GM23338 (cell line): ENCODE measurements around the gene NTN1. TPM values are rescaled to one million over a fixed set of nuclear protein-coding genes. Genes with fewer than 3 reads are reported as not detected.
A peak's percentile ranks its signal among the peaks of the same experiment; 100 is the strongest.

Experiments used
- ATAC-seq: fragments of 200-7000 bp; cut with Tn5 transposase; 3 replicates; pipeline ENCODE4 v1.9.1; 2020
- DNase-seq: peaks from one replicate; pipeline ENCODE4 v3.0.0-alpha.2; 2015; ENCODE audit warnings: low spot score
- H2AFZ ChIP-seq: fragments of 200-600 bp; sonication (generic); 2 replicates; pipeline ENCODE4 v1.8.0; 2016; ENCODE audit warnings: antibody characterized with exemption, mild to moderate bottlenecking, moderate library complexity
- H3F3A ChIP-seq: fragments of 200-600 bp; sonication (generic); replicated peaks from 2 replicates; pipeline ENCODE4 v1.8.0; 2017; ENCODE audit warnings: antibody characterized with exemption, mixed run types, low read depth
- H3K27ac ChIP-seq: fragments of 200-600 bp; sonication (generic); 2 replicates; pipeline ENCODE4 v1.6.1; 2016; ENCODE audit warnings: low read depth
- H3K27me3 ChIP-seq: fragments of 200-600 bp; sonication (generic); 2 replicates; pipeline ENCODE4 v1.8.0; 2016; ENCODE audit warnings: mild to moderate bottlenecking, mixed run types, moderate library complexity; ENCODE audit not compliant: insufficient read depth
- H3K36me3 ChIP-seq: fragments of 200-600 bp; sonication (generic); 2 replicates; pipeline ENCODE4 v1.8.0; 2016; ENCODE audit warnings: mild to moderate bottlenecking; ENCODE audit not compliant: insufficient read depth
- H3K4me1 ChIP-seq: fragments of 200-600 bp; sonication (generic); 2 replicates; pipeline ENCODE4 v1.8.0; 2016; ENCODE audit warnings: mild to moderate bottlenecking, moderate library complexity; ENCODE audit not compliant: insufficient read depth
- H3K4me2 ChIP-seq: fragments of 200-600 bp; sonication (generic); 2 replicates; pipeline ENCODE4 v1.7.1; 2017; ENCODE audit warnings: mixed run types
- H3K4me3 ChIP-seq: fragments of 200-600 bp; sonication (generic); 2 replicates; pipeline ENCODE4 v1.6.1; 2016; ENCODE audit warnings: mixed run types
- H3K79me2 ChIP-seq: fragments of 200-600 bp; sonication (generic); replicated peaks from 2 replicates; pipeline ENCODE4 v1.8.0; 2017; ENCODE audit warnings: mild to moderate bottlenecking; ENCODE audit not compliant: insufficient read depth
- H3K9me2 ChIP-seq: fragments of 200-600 bp; sonication (generic); 2 replicates; pipeline ENCODE4 v1.8.0; 2017; ENCODE audit not compliant: insufficient read depth
- H4K20me1 ChIP-seq: fragments of 200-600 bp; sonication (generic); replicated peaks from 2 replicates; pipeline ENCODE4 v1.8.0; 2017; ENCODE audit warnings: mild to moderate bottlenecking; ENCODE audit not compliant: insufficient read depth
- H3K27ac Mint-ChIP-seq: 2 replicates; pipeline ENCODE4 v1.8.0; 2020; ENCODE audit warnings: inconsistent platforms, mild to moderate bottlenecking, moderate library complexity, mixed read lengths
- H3K27me3 Mint-ChIP-seq: 3 replicates; pipeline ENCODE4 v1.8.0; 2022; ENCODE audit warnings: low read depth, mild to moderate bottlenecking, moderate library complexity, mixed read lengths, inconsistent platforms; ENCODE audit not compliant: insufficient read depth, poor library complexity
- H3K36me3 Mint-ChIP-seq: 3 replicates; pipeline ENCODE4 v1.8.0; 2021; ENCODE audit warnings: low read depth, mild to moderate bottlenecking, inconsistent platforms, moderate library complexity, mixed read lengths
- H3K4me1 Mint-ChIP-seq: 3 replicates; pipeline ENCODE4 v1.8.0; 2020; ENCODE audit warnings: mild to moderate bottlenecking, inconsistent platforms, mixed read lengths
- H3K4me3 Mint-ChIP-seq: 3 replicates; pipeline ENCODE4 v1.8.0; 2021; ENCODE audit warnings: moderate library complexity, mild to moderate bottlenecking, inconsistent platforms, mixed read lengths
- H3K9me3 Mint-ChIP-seq: 3 replicates; pipeline ENCODE4 v1.8.0; 2020; ENCODE audit warnings: moderate library complexity, mild to moderate bottlenecking, inconsistent platforms, mixed read lengths
- EZH2phosphoT487 ChIP-seq: fragments of 200-600 bp; sonication (generic); IDR thresholded peaks from one replicate; pipeline ENCODE4 v1.8.1; 2018; ENCODE audit warnings: antibody characterized with exemption; ENCODE audit not compliant: unreplicated experiment
- JUNB ChIP-seq: IDR thresholded peaks from one replicate; pipeline ENCODE4 v1.6.1; 2016; ENCODE audit warnings: antibody characterized with exemption; ENCODE audit not compliant: unreplicated experiment
- NANOG ChIP-seq: IDR thresholded peaks from 2 replicates; pipeline ENCODE4 v1.6.1; 2016; ENCODE audit warnings: antibody characterized with exemption, borderline replicate concordance
- polyA plus RNA-seq: library from polyadenylated mRNA; unstranded; fragments of >200 nt; fragmentation: Nextera tagmentation; extraction: Ambion mirVana; gene quantifications from 2 replicates; pipeline ENCODE4 v1.2.1, GENCODE V29; 2016
- small RNA-seq: library from RNA; depleted of rRNA; stranded (forward); fragments of <200 nt; gene quantifications from one replicate; pipeline ENCODE3, GENCODE V24; 2014; ENCODE audit warnings: low replicate concordance
- total RNA-seq: library from RNA; depleted of rRNA; stranded (reverse); fragments of >200 nt; shearing (Covaris generic); gene quantifications from 2 replicates; pipeline ENCODE4 v1.2.3, GENCODE V29; 2014; rRNA removed
- TF ChIP-seq, protein P1 (sequence below): IDR thresholded peaks from one replicate; pipeline ENCODE4 v1.6.1; 2018; ENCODE audit warnings: antibody characterized with exemption; ENCODE audit not compliant: unreplicated experiment
- TF ChIP-seq, protein P2 (sequence below): IDR thresholded peaks from 2 replicates; pipeline ENCODE4 v1.6.1; 2016; ENCODE audit warnings: antibody characterized with exemption
- TF ChIP-seq, protein P3 (sequence below): fragments of 250-450 bp; sonication (Bioruptor Pico); IDR thresholded peaks from 2 replicates; pipeline ENCODE4 v1.5.0; 2020; ENCODE audit warnings: mild to moderate bottlenecking, moderate library complexity

Gene NTN1
- total and polyA plus RNA-seq, 2 experiments from 2014 or later, result 0.57 to 2.6 TPM

DNA sequence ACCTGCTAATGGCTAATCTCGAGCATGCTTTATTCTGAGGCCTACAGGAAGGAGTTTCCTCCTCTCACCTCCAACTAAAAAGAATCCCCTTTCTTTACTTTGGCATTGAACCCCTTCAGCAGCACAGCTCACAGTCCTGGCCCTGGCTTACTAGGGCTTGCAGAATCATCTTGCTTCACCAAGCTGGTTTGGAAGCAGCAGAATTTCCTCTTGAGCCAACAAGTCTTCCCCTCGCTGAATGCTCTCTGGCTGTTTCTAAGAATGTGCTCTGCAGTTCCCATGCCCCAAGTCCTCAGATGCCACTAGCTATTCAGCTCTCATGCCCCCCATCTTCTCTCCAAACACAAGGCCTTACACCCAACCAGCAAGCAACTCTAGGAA lies 271.2 kb downstream of the NTN1 start:
- H3K27ac Mint-ChIP-seq, result peak overlapping the region; percentile 9; the same call in 1 of the 2 replicates

More for the DNA sequence above, 271.2 kb downstream of the NTN1 start:
- Histone ChIP-seq H3K4me2 (no peak overlapping the region), H3K36me3 (no peaks in the 10 kb centered on the region), H3K27ac (no peak overlapping the region), H3K4me1 (no peaks in the 10 kb centered on the region; the same call in 1 of the 2 replicates), H3K9me2 (0 out of 2 replicates have a peak, but pooled peaks cover 5% of the 10 kb centered on the region), H3K27me3 (no peaks in the 10 kb centered on the region), H3F3A (no peaks in the 10 kb centered on the region), H3K79me2 (no peaks in the 10 kb centered on the region), H4K20me1 (no peaks in the 10 kb centered on the region), H3K4me3 (no peak overlapping the region), H2AFZ (no peak overlapping the region)
- Mint-ChIP-seq H3K27me3 (peaks cover 3% of the 10 kb centered on the region), H3K9me3 (no peaks in the 10 kb centered on the region), H3K4me3 (no peak overlapping the region), H3K4me1 (no peaks in the 10 kb centered on the region; the same call in 2 of the 3 replicates), H3K36me3 (no peaks in the 10 kb centered on the region)
- ATAC-seq (no peak; the same call in 2 of the 3 replicates), DNase-seq (no peak)
- TF ChIP-seq EZH2phosphoT487 (no peak), NANOG (no peak), JUNB (no peak)
- TF ChIP-seq, protein P1, sequence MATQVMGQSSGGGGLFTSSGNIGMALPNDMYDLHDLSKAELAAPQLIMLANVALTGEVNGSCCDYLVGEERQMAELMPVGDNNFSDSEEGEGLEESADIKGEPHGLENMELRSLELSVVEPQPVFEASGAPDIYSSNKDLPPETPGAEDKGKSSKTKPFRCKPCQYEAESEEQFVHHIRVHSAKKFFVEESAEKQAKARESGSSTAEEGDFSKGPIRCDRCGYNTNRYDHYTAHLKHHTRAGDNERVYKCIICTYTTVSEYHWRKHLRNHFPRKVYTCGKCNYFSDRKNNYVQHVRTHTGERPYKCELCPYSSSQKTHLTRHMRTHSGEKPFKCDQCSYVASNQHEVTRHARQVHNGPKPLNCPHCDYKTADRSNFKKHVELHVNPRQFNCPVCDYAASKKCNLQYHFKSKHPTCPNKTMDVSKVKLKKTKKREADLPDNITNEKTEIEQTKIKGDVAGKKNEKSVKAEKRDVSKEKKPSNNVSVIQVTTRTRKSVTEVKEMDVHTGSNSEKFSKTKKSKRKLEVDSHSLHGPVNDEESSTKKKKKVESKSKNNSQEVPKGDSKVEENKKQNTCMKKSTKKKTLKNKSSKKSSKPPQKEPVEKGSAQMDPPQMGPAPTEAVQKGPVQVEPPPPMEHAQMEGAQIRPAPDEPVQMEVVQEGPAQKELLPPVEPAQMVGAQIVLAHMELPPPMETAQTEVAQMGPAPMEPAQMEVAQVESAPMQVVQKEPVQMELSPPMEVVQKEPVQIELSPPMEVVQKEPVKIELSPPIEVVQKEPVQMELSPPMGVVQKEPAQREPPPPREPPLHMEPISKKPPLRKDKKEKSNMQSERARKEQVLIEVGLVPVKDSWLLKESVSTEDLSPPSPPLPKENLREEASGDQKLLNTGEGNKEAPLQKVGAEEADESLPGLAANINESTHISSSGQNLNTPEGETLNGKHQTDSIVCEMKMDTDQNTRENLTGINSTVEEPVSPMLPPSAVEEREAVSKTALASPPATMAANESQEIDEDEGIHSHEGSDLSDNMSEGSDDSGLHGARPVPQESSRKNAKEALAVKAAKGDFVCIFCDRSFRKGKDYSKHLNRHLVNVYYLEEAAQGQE, result no peak
- TF ChIP-seq, protein P2, sequence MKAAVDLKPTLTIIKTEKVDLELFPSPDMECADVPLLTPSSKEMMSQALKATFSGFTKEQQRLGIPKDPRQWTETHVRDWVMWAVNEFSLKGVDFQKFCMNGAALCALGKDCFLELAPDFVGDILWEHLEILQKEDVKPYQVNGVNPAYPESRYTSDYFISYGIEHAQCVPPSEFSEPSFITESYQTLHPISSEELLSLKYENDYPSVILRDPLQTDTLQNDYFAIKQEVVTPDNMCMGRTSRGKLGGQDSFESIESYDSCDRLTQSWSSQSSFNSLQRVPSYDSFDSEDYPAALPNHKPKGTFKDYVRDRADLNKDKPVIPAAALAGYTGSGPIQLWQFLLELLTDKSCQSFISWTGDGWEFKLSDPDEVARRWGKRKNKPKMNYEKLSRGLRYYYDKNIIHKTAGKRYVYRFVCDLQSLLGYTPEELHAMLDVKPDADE, result no peak
- TF ChIP-seq, protein P3, sequence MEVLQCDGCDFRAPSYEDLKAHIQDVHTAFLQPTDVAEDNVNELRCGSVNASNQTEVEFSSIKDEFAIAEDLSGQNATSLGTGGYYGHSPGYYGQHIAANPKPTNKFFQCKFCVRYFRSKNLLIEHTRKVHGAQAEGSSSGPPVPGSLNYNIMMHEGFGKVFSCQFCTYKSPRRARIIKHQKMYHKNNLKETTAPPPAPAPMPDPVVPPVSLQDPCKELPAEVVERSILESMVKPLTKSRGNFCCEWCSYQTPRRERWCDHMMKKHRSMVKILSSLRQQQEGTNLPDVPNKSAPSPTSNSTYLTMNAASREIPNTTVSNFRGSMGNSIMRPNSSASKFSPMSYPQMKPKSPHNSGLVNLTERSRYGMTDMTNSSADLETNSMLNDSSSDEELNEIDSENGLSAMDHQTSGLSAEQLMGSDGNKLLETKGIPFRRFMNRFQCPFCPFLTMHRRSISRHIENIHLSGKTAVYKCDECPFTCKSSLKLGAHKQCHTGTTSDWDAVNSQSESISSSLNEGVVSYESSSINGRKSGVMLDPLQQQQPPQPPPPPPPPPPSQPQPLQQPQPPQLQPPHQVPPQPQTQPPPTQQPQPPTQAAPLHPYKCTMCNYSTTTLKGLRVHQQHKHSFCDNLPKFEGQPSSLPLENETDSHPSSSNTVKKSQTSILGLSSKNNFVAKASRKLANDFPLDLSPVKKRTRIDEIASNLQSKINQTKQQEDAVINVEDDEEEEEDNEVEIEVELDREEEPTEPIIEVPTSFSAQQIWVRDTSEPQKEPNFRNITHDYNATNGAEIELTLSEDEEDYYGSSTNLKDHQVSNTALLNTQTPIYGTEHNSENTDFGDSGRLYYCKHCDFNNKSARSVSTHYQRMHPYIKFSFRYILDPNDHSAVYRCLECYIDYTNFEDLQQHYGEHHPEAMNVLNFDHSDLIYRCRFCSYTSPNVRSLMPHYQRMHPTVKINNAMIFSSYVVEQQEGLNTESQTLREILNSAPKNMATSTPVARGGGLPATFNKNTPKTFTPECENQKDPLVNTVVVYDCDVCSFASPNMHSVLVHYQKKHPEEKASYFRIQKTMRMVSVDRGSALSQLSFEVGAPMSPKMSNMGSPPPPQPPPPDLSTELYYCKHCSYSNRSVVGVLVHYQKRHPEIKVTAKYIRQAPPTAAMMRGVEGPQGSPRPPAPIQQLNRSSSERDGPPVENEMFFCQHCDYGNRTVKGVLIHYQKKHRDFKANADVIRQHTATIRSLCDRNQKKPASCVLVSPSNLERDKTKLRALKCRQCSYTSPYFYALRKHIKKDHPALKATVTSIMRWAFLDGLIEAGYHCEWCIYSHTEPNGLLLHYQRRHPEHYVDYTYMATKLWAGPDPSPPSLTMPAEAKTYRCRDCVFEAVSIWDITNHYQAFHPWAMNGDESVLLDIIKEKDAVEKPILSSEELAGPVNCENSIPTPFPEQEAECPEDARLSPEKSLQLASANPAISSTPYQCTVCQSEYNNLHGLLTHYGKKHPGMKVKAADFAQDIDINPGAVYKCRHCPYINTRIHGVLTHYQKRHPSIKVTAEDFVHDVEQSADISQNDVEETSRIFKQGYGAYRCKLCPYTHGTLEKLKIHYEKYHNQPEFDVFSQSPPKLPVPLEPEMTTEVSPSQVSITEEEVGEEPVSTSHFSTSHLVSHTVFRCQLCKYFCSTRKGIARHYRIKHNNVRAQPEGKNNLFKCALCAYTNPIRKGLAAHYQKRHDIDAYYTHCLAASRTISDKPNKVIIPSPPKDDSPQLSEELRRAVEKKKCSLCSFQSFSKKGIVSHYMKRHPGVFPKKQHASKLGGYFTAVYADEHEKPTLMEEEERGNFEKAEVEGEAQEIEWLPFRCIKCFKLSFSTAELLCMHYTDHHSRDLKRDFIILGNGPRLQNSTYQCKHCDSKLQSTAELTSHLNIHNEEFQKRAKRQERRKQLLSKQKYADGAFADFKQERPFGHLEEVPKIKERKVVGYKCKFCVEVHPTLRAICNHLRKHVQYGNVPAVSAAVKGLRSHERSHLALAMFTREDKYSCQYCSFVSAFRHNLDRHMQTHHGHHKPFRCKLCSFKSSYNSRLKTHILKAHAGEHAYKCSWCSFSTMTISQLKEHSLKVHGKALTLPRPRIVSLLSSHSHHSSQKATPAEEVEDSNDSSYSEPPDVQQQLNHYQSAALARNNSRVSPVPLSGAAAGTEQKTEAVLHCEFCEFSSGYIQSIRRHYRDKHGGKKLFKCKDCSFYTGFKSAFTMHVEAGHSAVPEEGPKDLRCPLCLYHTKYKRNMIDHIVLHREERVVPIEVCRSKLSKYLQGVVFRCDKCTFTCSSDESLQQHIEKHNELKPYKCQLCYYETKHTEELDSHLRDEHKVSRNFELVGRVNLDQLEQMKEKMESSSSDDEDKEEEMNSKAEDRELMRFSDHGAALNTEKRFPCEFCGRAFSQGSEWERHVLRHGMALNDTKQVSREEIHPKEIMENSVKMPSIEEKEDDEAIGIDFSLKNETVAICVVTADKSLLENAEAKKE (CRISPR knock-in tag), result no peak

Small RNA genes within 50 kb of the gene (small RNA-seq; reads per million reads assigned to genes)
- not detected for gene AC005695.3

Other genes with a start within 250 kb of the NTN1 start
- 1.9 and 2.8 TPM in 2 replicates for gene MFSD6L, start 222.1 kb upstream of the NTN1 start, total RNA-seq
- 0.52 and 1.4 TPM in 2 replicates for gene MFSD6L, start 222.1 kb upstream of the NTN1 start, polyA plus RNA-seq
- gene PIK3R6, start 153.8 kb upstream of the NTN1 start, total RNA-seq, result 0.24 TPM in 1 of 2 replicates, not detected in the other
- 0.11 and 0.14 TPM in 2 replicates for gene PIK3R6, start 153.8 kb upstream of the NTN1 start, polyA plus RNA-seq
- gene PIK3R5, start 55.8 kb upstream of the NTN1 start, total RNA-seq, result 6.7 and 9.4 TPM in 2 replicates
- 1.4 and 1.7 TPM in 2 replicates for gene PIK3R5, start 55.8 kb upstream of the NTN1 start, polyA plus RNA-seq